ENCODE results near the gene VAV1. TPM values are rescaled to one million over a fixed set of nuclear protein-coding genes. Genes with fewer than 3 reads are reported as not detected.

The VAV1 gene
- total and polyA plus RNA-seq, 10 of the 15 experiments (the other 5 are each of a cell fraction or from before 2014, with no cell fraction given) = 1.6 to 76.8 (median 40.7) TPM

DNA sequence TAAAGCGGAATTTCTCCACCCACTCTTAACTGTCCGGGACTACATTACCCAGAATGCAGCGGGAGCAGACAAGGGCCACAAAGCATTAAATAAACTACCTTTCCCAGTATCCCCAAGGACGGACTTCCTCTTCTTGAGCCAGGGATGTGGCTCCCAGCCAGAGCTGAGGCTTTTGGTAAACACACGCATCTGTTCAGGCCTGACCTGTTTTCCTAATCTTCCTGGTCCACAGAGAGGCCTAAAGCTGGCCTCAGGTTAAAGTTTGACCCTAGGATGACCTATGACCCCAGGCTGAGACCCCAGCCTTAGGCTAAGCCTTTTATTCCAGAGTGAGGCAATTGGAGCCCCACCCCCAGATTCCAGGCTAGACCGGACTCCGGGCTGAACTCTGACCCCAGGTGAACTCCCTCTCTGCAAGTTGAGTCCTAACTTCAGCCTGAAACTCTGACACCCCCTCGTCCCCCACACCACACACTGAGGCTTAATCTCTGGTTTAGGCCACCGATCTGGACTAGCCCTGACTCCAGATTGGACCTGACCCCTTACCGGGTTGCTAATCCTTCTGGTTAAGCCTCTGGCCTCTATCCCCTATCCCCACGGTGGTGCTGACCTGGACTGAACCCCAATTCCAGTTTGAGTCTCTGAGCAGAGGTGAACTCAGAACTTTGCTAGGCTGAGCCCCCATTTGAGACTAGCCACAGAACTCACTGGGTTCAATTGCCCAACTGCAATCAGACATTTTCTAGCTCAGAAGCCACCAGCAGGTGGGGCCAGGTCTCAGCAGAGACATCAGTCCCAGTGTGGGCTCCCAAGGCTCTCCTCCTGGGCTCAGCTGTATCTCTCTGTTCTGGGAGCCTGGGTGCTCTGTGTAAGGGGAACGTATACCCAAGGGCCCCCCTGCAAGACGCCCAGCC is 34.4 kb upstream of the VAV1 start:
- peaks cover 30% of the 10 kb centered on the region for H3K4me1 ChIP-seq (ENCODE audit: control insufficient read depth, insufficient read depth, low read length)
- FAIRE-seq = peak; percentile 89
- POLR2A ChIA-PET = interaction anchor here (0.6 to 4.0 kb wide), 14 partner anchors 9 to 221 kb away, joined by 3 to 25 read pairs (median 4); partner anchors contain the start of genes C3, SH2D3A, TNFSF14 and VAV1
- TF ChIP-seq SIX5 (IDR thresholded peaks at IDR 0.05; ENCODE audit: low read depth, low read length, severe bottlenecking) = peak; percentile 99
- TF ChIP-seq SP1 (IDR thresholded peaks at IDR 0.05; ENCODE audit: low read depth, low read length) = peak; percentile 8
- TF ChIP-seq POLR2AphosphoS2 (IDR thresholded peaks at IDR 0.05; ENCODE audit: low read depth, low read length) = no peak; the same call in 1 of the 2 replicates
- TF ChIP-seq SMARCA5 (IDR thresholded peaks at IDR 0.05) = peak; percentile 88
- TF ChIP-seq RB1 (IDR thresholded peaks at IDR 0.05; ENCODE audit: borderline replicate concordance) = 0 out of 2 replicates have a peak, but pooled peaks have one; percentile 44
- TF ChIP-seq RELA (IDR thresholded peaks at IDR 0.05; ENCODE audit: borderline replicate concordance, partially characterized antibody) = peak; percentile 30
- peak; percentile 86 for TF ChIP-seq YY1 (IDR thresholded peaks at IDR 0.05; ENCODE audit: low read depth, low read length)
- TF ChIP-seq, protein P1, sequence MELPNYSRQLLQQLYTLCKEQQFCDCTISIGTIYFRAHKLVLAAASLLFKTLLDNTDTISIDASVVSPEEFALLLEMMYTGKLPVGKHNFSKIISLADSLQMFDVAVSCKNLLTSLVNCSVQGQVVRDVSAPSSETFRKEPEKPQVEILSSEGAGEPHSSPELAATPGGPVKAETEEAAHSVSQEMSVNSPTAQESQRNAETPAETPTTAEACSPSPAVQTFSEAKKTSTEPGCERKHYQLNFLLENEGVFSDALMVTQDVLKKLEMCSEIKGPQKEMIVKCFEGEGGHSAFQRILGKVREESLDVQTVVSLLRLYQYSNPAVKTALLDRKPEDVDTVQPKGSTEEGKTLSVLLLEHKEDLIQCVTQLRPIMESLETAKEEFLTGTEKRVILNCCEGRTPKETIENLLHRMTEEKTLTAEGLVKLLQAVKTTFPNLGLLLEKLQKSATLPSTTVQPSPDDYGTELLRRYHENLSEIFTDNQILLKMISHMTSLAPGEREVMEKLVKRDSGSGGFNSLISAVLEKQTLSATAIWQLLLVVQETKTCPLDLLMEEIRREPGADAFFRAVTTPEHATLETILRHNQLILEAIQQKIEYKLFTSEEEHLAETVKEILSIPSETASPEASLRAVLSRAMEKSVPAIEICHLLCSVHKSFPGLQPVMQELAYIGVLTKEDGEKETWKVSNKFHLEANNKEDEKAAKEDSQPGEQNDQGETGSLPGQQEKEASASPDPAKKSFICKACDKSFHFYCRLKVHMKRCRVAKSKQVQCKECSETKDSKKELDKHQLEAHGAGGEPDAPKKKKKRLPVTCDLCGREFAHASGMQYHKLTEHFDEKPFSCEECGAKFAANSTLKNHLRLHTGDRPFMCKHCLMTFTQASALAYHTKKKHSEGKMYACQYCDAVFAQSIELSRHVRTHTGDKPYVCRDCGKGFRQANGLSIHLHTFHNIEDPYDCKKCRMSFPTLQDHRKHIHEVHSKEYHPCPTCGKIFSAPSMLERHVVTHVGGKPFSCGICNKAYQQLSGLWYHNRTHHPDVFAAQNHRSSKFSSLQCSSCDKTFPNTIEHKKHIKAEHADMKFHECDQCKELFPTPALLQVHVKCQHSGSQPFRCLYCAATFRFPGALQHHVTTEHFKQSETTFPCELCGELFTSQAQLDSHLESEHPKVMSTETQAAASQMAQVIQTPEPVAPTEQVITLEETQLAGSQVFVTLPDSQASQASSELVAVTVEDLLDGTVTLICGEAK (IDR thresholded peaks at IDR 0.05; ENCODE audit: borderline replicate concordance) = peak; percentile 92
- 0 out of 2 replicates have a peak, but pooled peaks have one; percentile 45 for TF ChIP-seq NBN (IDR thresholded peaks at IDR 0.05)
- TF ChIP-seq, protein P2, sequence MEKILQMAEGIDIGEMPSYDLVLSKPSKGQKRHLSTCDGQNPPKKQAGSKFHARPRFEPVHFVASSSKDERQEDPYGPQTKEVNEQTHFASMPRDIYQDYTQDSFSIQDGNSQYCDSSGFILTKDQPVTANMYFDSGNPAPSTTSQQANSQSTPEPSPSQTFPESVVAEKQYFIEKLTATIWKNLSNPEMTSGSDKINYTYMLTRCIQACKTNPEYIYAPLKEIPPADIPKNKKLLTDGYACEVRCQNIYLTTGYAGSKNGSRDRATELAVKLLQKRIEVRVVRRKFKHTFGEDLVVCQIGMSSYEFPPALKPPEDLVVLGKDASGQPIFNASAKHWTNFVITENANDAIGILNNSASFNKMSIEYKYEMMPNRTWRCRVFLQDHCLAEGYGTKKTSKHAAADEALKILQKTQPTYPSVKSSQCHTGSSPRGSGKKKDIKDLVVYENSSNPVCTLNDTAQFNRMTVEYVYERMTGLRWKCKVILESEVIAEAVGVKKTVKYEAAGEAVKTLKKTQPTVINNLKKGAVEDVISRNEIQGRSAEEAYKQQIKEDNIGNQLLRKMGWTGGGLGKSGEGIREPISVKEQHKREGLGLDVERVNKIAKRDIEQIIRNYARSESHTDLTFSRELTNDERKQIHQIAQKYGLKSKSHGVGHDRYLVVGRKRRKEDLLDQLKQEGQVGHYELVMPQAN (conservative IDR thresholded peaks at IDR 0.05) = 0 out of 2 replicates have a peak, but pooled peaks have one; percentile 6
- TF ChIP-seq, protein P3, sequence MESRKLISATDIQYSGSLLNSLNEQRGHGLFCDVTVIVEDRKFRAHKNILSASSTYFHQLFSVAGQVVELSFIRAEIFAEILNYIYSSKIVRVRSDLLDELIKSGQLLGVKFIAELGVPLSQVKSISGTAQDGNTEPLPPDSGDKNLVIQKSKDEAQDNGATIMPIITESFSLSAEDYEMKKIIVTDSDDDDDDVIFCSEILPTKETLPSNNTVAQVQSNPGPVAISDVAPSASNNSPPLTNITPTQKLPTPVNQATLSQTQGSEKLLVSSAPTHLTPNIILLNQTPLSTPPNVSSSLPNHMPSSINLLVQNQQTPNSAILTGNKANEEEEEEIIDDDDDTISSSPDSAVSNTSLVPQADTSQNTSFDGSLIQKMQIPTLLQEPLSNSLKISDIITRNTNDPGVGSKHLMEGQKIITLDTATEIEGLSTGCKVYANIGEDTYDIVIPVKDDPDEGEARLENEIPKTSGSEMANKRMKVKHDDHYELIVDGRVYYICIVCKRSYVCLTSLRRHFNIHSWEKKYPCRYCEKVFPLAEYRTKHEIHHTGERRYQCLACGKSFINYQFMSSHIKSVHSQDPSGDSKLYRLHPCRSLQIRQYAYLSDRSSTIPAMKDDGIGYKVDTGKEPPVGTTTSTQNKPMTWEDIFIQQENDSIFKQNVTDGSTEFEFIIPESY (IDR thresholded peaks at IDR 0.05) = no peak
- TF ChIP-seq NR2C2 (IDR thresholded peaks at IDR 0.05; ENCODE audit: borderline replicate concordance, control insufficient read depth, insufficient read length, low read depth) = peak; percentile 79
- TF ChIP-seq NR2C1 (IDR thresholded peaks at IDR 0.05) = peak; percentile 94

More for the DNA sequence above, 34.4 kb upstream of the VAV1 start:
- 7% methylated on average over 13 of the region's 13 CpGs for whole genome bisulfite sequencing (ENCODE audit: insufficient coverage, insufficient replicate concordance, low lambda C conversion rate, missing lambda C conversion rate)
- in situ Hi-C loops (cut with MboI) (loop anchor here (5.0 kb wide), 2 partner anchors 124 to 221 kb away; no protein-coding TSS in a partner anchor), intact Hi-C loops (cut with micrococcal nuclease; ENCODE audit: unreplicated experiment) (loop anchor here (1.0 to 2.0 kb wide), 6 partner anchors 29 to 221 kb away; partner anchors contain the start of genes CD70, SH2D3A and TNFSF14)
- Histone ChIP-seq H3K4me2 (ENCODE audit: control insufficient read depth, insufficient read depth) (peak overlapping the region; percentile 100), H2AFZ (ENCODE audit: control insufficient read depth, low read depth, low read length) (peak overlapping the region; percentile 90), H3K9ac (ENCODE audit: control insufficient read depth, insufficient read depth, low read length) (peak overlapping the region; percentile 85), H4K20me1 (ENCODE audit: control insufficient read depth, insufficient read depth) (no peaks in the 10 kb centered on the region), H3K27me3 (replicated peaks in 1 of 2; ENCODE audit: control insufficient read depth in 2 of 2, insufficient read depth in 2 of 2, low read length in 1 of 2) (no peaks in the 10 kb centered on the region), H3K36me3 (ENCODE audit: control insufficient read depth in 2 of 2, insufficient read depth in 2 of 2, low read length in 1 of 2) (peaks cover 0 to under 1% of the 10 kb centered on the region in 2 experiments; a peak in 2 of 4 replicates), H3K27ac (ENCODE audit: control insufficient read depth, insufficient read depth) (peak overlapping the region; percentile 71), H3K79me2 (ENCODE audit: control insufficient read depth, insufficient read depth, low read length) (peaks cover 44% of the 10 kb centered on the region), H3K4me3 (peak overlapping the region; percentile 65), H3K9me3 (replicated peaks; ENCODE audit: control insufficient read depth, insufficient read depth, low read length) (no peaks in the 10 kb centered on the region)
- SMC1A ChIA-PET (ENCODE audit: uncharacterized antibody, unreplicated experiment) = interaction anchor here (0.6 to 4.0 kb wide), 23 partner anchors 9 to 280 kb away, joined by 3 to 55 read pairs (median 5); partner anchors contain the start of genes TNFSF14 and VAV1
- DNase-seq (ENCODE audit: low read depth, low spot score) (no peak), ATAC-seq (peak; percentile 47)
- RAD21 ChIA-PET (ENCODE audit: unreplicated experiment) = interaction anchor here (0.5 to 5.1 kb wide), 28 partner anchors 12 to 361 kb away, joined by 3 to 76 read pairs (median 6); partner anchors contain the start of genes DENND1C, TNFSF14 and VAV1
- BruUV-seq (replicated peaks) = no TSS peak
- CTCF ChIA-PET = interaction anchor here (0.5 to 5.5 kb wide), 34 partner anchors 9 to 612 kb away, joined by 3 to 104 read pairs (median 6); partner anchors contain the start of genes C3, SH2D3A, TNFSF14 and VAV1

Data from GM12878 (cell line).